Mesenchymal stem cell (in vitro differentiated cells and primary cell): Measurements from ENCODE around the gene PAK5.

ENCODE experiments used
- DNase-seq: peaks from one replicate; pipeline ENCODE4 v3.0.0-alpha.2; 2013
- H2AFZ ChIP-seq: one replicate; pipeline ENCODE4 v1.6.1; 2013; ENCODE audit warnings: low read depth, mild to moderate bottlenecking, control low read depth, inconsistent platforms, low read length, moderate library complexity
- H2AK5ac ChIP-seq: 2 replicates; pipeline ENCODE4 v1.6.1; 2013; ENCODE audit warnings: low read length, moderate library complexity, mild to moderate bottlenecking, inconsistent platforms; ENCODE audit not compliant: severe bottlenecking
- H2BK120ac ChIP-seq: one replicate; pipeline ENCODE4 v1.6.1; 2013; ENCODE audit warnings: low read depth, mild to moderate bottlenecking, inconsistent platforms, low read length, moderate library complexity
- H2BK12ac ChIP-seq, 2 experiments: one replicate each; pipeline ENCODE4 v1.6.1; 2013; ENCODE audit warnings: inconsistent platforms in 2 of 2, low read length in 2 of 2, mild to moderate bottlenecking in 2 of 2, moderate library complexity in 2 of 2, control low read depth in 1 of 2
- H2BK15ac ChIP-seq: one replicate; pipeline ENCODE4 v1.6.1; 2013; ENCODE audit warnings: mild to moderate bottlenecking, low read depth, inconsistent platforms; ENCODE audit not compliant: poor library complexity, severe bottlenecking
- H2BK5ac ChIP-seq: 2 replicates; pipeline ENCODE4 v1.6.1; 2013; ENCODE audit warnings: low read depth, mild to moderate bottlenecking, low read length, control low read depth, inconsistent platforms; ENCODE audit not compliant: poor library complexity, severe bottlenecking
- H3K14ac ChIP-seq, 2 experiments: one replicate each; pipeline ENCODE4 v1.6.1; 2013; ENCODE audit warnings: inconsistent platforms in 2 of 2, low read length in 2 of 2, control low read depth in 1 of 2, mild to moderate bottlenecking in 1 of 2, moderate library complexity in 1 of 2
- H3K18ac ChIP-seq, 2 experiments: one replicate each; pipeline ENCODE4 v1.6.1; 2013; ENCODE audit warnings: inconsistent platforms in 2 of 2, low read length in 2 of 2, control low read depth in 1 of 2, low read depth in 1 of 2, mild to moderate bottlenecking in 1 of 2
- H3K23ac ChIP-seq, 2 experiments: one replicate each; pipeline ENCODE4 v1.6.1; 2013; ENCODE audit warnings: inconsistent platforms in 2 of 2, low read length in 2 of 2, mild to moderate bottlenecking in 2 of 2, moderate library complexity in 2 of 2, control low read depth in 1 of 2
- H3K27ac ChIP-seq: 2 replicates; pipeline ENCODE4 v1.5.1; 2013; ENCODE audit warnings: mild to moderate bottlenecking, moderate library complexity, low read length, control low read depth, inconsistent platforms; ENCODE audit not compliant: poor library complexity, severe bottlenecking
- H3K27me3 ChIP-seq, 2 experiments: 2 replicates each; pipeline versions ENCODE4 v1.6.1 to v1.7.0; 2013; ENCODE audit warnings: low read length in 2 of 2, mild to moderate bottlenecking in 2 of 2, moderate library complexity in 2 of 2, control low read depth in 1 of 2, inconsistent platforms in 1 of 2; ENCODE audit not compliant: control insufficient read depth in 1 of 2, insufficient read depth in 1 of 2
- H3K36me3 ChIP-seq, 2 experiments: 2 replicates each; pipeline versions ENCODE4 v1.6.1 to v1.7.0; 2013; ENCODE audit warnings: low read length in 2 of 2, control low read depth in 1 of 2, inconsistent platforms in 1 of 2, low read depth in 1 of 2, mild to moderate bottlenecking in 1 of 2; ENCODE audit not compliant: insufficient read depth in 2 of 2, control insufficient read depth in 1 of 2
- H3K4ac ChIP-seq, 2 experiments: one replicate each; pipeline ENCODE4 v1.6.1; 2013; ENCODE audit warnings: inconsistent platforms in 2 of 2, low read length in 2 of 2, mild to moderate bottlenecking in 2 of 2, moderate library complexity in 2 of 2, control low read depth in 1 of 2, low read depth in 1 of 2
- H3K4me1 ChIP-seq: 2 replicates; pipeline ENCODE4 v1.6.1; 2013; ENCODE audit warnings: low read depth, low read length, control low read depth; ENCODE audit not compliant: control insufficient read depth, insufficient read depth
- H3K4me2 ChIP-seq: 2 replicates; pipeline ENCODE4 v1.6.1; 2013; ENCODE audit warnings: low read length, mild to moderate bottlenecking, inconsistent platforms; ENCODE audit not compliant: poor library complexity, severe bottlenecking
- H3K4me3 ChIP-seq, 2 experiments: 2 replicates each; pipeline versions ENCODE4 v1.5.1 to v1.7.0; 2013; ENCODE audit warnings: low read length in 2 of 2, mild to moderate bottlenecking in 2 of 2, control low read depth in 1 of 2, low read depth in 1 of 2; ENCODE audit not compliant: insufficient read depth in 1 of 2
- H3K79me1 ChIP-seq: replicated peaks from 2 replicates; pipeline ENCODE4 v1.6.1; 2013; ENCODE audit warnings: mild to moderate bottlenecking, control low read depth, low read length, inconsistent platforms; ENCODE audit not compliant: poor library complexity, severe bottlenecking
- H3K9ac ChIP-seq: 2 replicates; pipeline ENCODE4 v1.7.0; 2013; ENCODE audit warnings: mild to moderate bottlenecking, low read length, moderate library complexity
- H3K9me3 ChIP-seq: 2 replicates; pipeline ENCODE4 v1.7.0; 2013; ENCODE audit warnings: mild to moderate bottlenecking, low read length; ENCODE audit not compliant: control insufficient read depth
- H4K8ac ChIP-seq: one replicate; pipeline ENCODE4 v1.6.1; 2013; ENCODE audit warnings: inconsistent platforms, mild to moderate bottlenecking, low read length, moderate library complexity
- H4K91ac ChIP-seq: one replicate; pipeline ENCODE4 v1.6.1; 2013; ENCODE audit warnings: mild to moderate bottlenecking, low read length, inconsistent platforms
- WGBS: methylation state at CpG from one replicate; pipeline ENCODE4 v1.1.7; 2013; ENCODE audit warnings: mixed read lengths; 5-methylcytosine and 5-hydroxymethylcytosine counted together

Gene PAK5

DNA sequence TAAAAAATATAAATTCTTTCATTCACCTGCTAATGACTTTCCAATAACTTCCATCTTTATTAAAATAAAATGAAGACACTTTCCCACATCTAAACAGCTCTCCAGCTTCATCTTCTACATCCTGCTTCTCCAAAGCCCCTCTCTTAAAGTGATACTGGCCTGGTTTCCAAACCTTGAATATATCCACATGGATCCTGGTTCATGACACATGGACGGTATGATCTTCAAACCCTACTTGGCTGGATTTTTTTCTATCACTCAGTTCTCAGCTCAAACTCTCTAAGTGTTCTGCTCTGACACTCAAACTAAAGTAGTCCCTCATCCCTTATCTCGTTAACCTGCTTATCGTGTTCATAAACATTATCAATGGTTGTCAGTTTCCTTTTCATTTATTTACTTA lies 128.2 kb downstream of the PAK5 start:
- no peak overlapping the region for H2BK5ac ChIP-seq
- H3K9ac ChIP-seq = no peak overlapping the region
- no peak overlapping the region for H2BK120ac ChIP-seq
- no peak overlapping the region for H3K23ac ChIP-seq
- no peaks in the 10 kb centered on the region for H3K27me3 ChIP-seq
- no peak overlapping the region for H4K91ac ChIP-seq
- H3K4ac ChIP-seq = no peak overlapping the region
- no peak overlapping the region for H3K4me3 ChIP-seq
- no peak overlapping the region for H2BK15ac ChIP-seq
- no peaks in the 10 kb centered on the region for H3K36me3 ChIP-seq
- H3K14ac ChIP-seq = no peak overlapping the region
- no peak overlapping the region for H3K27ac ChIP-seq
- no peak overlapping the region for H2AK5ac ChIP-seq
- no peaks in the 10 kb centered on the region for H3K9me3 ChIP-seq
- no peak overlapping the region for H3K18ac ChIP-seq
- no peaks in the 10 kb centered on the region for H3K79me1 ChIP-seq
- H3K4me2 ChIP-seq = no peak overlapping the region
- WGBS = 66% methylated on average over 3 of the region's 3 CpGs
- no peak overlapping the region for H2AFZ ChIP-seq
- H4K8ac ChIP-seq = no peak overlapping the region
- H3K4me1 ChIP-seq = no peaks in the 10 kb centered on the region
- H2BK12ac ChIP-seq = no peak overlapping the region
- DNase-seq = no peak

DNA sequence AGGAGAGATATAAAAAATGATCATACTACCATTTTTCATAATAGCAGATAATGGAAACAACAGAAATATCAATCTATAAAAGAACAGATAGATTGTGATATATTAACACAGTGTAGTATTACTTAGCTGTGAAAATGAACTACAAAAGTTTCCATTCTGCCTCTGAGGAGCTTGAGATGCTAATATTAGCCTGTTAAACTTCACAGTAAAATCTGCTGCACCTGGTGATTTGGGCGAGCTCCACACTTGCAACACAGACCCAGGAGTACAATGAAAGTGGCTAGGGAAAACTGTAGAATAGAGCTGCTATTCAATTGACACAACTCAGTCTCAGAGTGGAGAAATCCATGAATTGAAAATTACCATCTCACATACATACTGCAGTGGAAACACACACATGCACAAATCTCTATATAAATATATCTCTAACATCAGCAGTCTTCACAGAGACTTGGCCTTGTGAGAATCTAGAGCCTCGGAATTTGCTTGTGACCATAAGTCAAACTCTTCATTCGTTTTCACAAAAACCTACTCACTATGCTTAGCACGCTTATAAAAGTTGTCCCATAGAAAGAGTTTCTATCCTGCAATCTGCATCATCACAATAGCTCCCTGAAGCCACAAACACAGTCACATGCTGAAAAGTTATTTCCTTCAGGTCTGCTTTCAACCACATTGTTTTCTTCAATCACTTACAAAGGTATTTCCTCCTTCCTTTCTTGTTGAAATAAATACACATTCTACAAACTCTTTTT lies 133.0 kb downstream of the PAK5 start:
- Histone ChIP-seq H3K27ac (no peak overlapping the region), H3K9ac (no peak overlapping the region), H2BK12ac (no peak overlapping the region), H2BK15ac (no peak overlapping the region), H3K4ac (no peak overlapping the region), H2BK5ac (no peak overlapping the region), H4K8ac (no peak overlapping the region), H2AFZ (no peak overlapping the region), H3K27me3 (no peaks in the 10 kb centered on the region), H3K4me3 (no peak overlapping the region), H2BK120ac (no peak overlapping the region), H3K18ac (no peak overlapping the region), H3K4me2 (no peak overlapping the region), H3K9me3 (no peaks in the 10 kb centered on the region), H3K14ac (no peak overlapping the region), H2AK5ac (no peak overlapping the region), H3K4me1 (no peaks in the 10 kb centered on the region), H3K36me3 (no peaks in the 10 kb centered on the region), H3K23ac (no peak overlapping the region), H3K79me1 (no peaks in the 10 kb centered on the region), H4K91ac (no peak overlapping the region)
- WGBS = 45% methylated on average over 4 of the region's 4 CpGs
- no peak for DNase-seq

DNA sequence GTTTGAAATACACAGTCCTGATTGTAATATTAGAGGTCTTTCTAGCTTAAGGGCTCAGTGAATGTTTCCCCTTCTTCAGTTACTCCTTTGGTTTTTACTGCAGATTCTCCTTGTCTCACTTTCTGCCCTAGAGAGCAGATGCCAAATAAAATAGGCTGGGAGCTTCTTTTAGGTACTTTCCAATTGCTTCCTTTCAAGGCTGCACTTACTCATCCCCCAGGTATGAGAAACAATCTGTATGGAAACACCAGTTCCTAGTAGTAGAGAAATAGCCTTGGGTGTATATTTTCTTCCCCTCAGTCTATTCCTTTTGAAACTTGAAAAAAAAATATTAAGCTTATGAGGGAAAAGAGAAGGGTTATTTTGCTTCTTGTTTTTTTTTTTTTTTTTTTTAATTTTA lies 139.7 kb downstream of the PAK5 start:
- no peak overlapping the region for H3K9ac ChIP-seq

DNA sequence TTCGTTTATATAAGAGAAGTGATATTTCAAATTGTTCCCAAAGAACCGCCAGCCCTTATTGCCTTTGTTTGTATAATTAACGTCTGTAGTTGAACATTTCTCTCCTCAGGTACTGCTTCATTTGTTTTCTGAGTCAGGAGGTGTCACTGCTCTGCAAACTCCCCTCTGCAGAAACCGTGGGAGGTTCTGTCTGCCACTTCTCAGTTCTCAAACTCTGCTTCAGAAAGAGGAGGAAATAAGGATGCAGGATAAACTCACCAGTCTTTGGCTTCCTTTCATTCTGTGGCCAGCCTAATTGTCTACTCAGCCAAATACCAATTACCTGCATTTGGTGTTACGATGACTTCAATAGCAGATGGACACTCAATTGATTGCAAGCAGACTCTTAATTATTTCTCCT lies 149.8 kb downstream of the PAK5 start:
- no peak overlapping the region for H3K4me3 ChIP-seq
- no peak for DNase-seq
- 36% methylated on average over 3 of the region's 5 CpGs for WGBS
- no peaks in the 10 kb centered on the region for H3K27me3 ChIP-seq
- H3K79me1 ChIP-seq = no peaks in the 10 kb centered on the region
- H2BK5ac ChIP-seq = no peak overlapping the region
- H3K23ac ChIP-seq = no peak overlapping the region
- no peaks in the 10 kb centered on the region for H3K4me1 ChIP-seq
- no peak overlapping the region for H2BK15ac ChIP-seq
- H2AFZ ChIP-seq = no peak overlapping the region
- no peak overlapping the region for H3K9ac ChIP-seq
- no peak overlapping the region for H3K14ac ChIP-seq
- no peak overlapping the region for H3K18ac ChIP-seq
- H3K27ac ChIP-seq = no peak overlapping the region
- no peak overlapping the region for H4K8ac ChIP-seq
- H3K9me3 ChIP-seq = no peaks in the 10 kb centered on the region
- H2AK5ac ChIP-seq = no peak overlapping the region
- no peak overlapping the region for H3K4me2 ChIP-seq
- H2BK12ac ChIP-seq = no peak overlapping the region
- no peak overlapping the region for H2BK120ac ChIP-seq
- H4K91ac ChIP-seq = no peak overlapping the region
- H3K4ac ChIP-seq = no peak overlapping the region
- no peaks in the 10 kb centered on the region for H3K36me3 ChIP-seq

More for the DNA sequence above, 139.7 kb downstream of the PAK5 start:
- H4K91ac ChIP-seq = no peak overlapping the region
- no peak overlapping the region for H2AFZ ChIP-seq
- no peak overlapping the region for H3K4me3 ChIP-seq
- H3K27me3 ChIP-seq = no peaks in the 10 kb centered on the region
- H2BK120ac ChIP-seq = no peak overlapping the region
- no peaks in the 10 kb centered on the region for H3K4me1 ChIP-seq
- H2BK15ac ChIP-seq = no peak overlapping the region
- H3K4me2 ChIP-seq = no peak overlapping the region
- H3K18ac ChIP-seq = no peak overlapping the region
- H2AK5ac ChIP-seq = no peak overlapping the region
- H3K23ac ChIP-seq = no peak overlapping the region
- no peaks in the 10 kb centered on the region for H3K79me1 ChIP-seq
- H3K9me3 ChIP-seq = no peaks in the 10 kb centered on the region
- H2BK12ac ChIP-seq = no peak overlapping the region
- no peak overlapping the region for H3K14ac ChIP-seq
- no peak overlapping the region for H3K27ac ChIP-seq
- no peaks in the 10 kb centered on the region for H3K36me3 ChIP-seq
- no peak overlapping the region for H3K4ac ChIP-seq
- no peak overlapping the region for H4K8ac ChIP-seq
- H2BK5ac ChIP-seq = no peak overlapping the region
- no peak for DNase-seq
